ENCODE results near the gene TBX10.

Gene TBX10

DNA sequence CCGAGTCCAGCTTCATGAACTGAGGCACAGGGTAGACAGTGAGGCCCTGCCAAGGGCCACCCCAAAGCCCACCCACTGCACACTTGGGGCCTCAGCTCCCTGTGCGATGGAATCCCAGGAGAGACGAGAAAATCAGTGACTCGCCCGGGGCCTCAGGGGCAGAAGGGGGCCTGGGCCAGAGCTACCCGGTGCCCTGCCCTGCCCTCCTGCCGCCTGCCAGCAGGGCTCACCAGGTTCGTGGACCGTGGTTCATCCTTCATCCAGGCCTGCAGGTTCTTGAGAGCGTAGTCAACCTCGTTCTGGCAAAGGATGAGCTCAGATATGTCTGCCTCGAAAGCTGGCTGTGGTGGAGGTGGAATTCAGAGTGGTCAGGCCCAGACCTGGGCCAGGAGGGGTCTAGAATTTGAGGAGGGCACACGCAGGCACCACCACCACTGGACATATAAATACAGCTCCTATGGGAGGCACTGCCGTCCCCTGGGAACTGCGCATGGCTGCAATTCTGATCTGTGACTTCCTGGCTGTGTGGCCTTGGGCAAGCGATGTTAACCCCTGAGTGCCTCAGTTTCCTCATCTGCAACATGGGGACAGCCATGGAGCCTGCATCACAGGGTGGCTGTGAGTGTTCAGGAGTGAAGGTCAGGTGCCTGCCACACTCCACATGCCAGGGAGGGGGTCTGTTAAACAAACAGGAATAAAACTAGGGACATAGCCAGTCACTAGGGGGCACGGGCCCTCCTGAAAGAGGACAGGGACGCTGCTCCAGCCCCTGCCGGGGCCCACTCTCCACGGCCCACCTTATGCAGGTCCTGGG is 27.3 kb upstream of the TBX10 start:
- TF ChIP-seq, protein P1, sequence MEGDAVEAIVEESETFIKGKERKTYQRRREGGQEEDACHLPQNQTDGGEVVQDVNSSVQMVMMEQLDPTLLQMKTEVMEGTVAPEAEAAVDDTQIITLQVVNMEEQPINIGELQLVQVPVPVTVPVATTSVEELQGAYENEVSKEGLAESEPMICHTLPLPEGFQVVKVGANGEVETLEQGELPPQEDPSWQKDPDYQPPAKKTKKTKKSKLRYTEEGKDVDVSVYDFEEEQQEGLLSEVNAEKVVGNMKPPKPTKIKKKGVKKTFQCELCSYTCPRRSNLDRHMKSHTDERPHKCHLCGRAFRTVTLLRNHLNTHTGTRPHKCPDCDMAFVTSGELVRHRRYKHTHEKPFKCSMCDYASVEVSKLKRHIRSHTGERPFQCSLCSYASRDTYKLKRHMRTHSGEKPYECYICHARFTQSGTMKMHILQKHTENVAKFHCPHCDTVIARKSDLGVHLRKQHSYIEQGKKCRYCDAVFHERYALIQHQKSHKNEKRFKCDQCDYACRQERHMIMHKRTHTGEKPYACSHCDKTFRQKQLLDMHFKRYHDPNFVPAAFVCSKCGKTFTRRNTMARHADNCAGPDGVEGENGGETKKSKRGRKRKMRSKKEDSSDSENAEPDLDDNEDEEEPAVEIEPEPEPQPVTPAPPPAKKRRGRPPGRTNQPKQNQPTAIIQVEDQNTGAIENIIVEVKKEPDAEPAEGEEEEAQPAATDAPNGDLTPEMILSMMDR (IDR thresholded peaks at IDR 0.05; ENCODE audit: extremely low read depth, missing control alignments): no peak
- no peak for DNase-seq (ENCODE audit: low spot score)

DNA sequence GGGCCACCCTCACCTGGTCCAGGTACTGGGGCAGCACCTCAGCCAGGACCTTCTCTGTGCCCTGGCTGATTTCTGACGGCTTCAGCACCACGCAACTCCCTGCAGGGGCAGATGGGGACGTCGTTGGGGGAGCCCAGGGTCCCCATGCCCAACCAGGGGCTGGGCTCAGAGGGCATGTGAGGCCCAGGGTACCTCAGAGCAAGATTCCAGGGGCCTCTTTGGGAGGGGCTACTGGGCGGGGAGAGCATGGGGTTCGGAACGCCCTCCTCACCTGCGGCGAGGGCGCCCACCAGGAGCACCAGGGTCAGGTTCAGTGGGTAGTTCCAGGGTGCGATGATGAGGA is 26.7 kb upstream of the TBX10 start:
- DNase-seq (ENCODE audit: low spot score): no peak
- TF ChIP-seq, protein P1 (IDR thresholded peaks at IDR 0.05; ENCODE audit: extremely low read depth, missing control alignments): no peak

DNA sequence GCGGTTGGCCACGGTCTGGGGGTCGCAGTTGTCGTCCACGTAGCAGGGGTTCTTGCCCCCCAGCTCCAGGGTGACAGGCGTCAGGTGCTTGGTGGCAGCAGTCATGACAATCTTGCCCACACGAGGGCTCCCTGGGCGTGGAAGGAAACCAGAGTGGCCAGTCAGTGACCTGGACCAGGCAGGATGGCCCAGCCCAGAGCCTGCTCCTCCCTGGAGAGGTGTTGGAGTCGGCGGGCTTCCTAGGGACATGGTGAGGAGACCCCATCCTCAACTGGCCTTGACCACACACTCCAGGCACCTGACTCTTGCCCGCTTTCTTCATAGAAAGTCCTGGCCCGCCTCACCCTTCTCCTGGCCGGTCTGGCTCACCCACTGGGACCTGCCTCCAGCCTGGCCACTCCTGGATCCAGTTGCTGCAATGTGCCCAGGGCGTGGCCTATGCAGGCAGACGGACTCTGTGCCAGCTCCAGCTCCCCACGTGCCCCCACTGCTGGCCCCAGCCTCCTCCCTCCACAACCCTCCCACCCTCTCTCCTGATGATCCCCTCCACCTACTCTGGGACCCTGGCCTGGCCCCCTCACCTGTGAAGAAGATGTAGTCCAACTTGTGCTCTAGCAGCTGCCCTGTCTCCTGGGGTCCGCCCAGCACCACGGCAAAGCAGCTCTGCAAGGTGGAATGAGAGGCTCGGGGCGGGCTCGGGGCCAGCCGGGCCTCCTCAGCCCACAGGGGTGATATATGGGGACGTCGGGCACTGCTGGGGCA is 26.2 kb upstream of the TBX10 start:
- TF ChIP-seq, protein P1 (IDR thresholded peaks at IDR 0.05; ENCODE audit: extremely low read depth, missing control alignments): peak; percentile 16
- DNase-seq (ENCODE audit: low spot score): peak; percentile 33

DNA sequence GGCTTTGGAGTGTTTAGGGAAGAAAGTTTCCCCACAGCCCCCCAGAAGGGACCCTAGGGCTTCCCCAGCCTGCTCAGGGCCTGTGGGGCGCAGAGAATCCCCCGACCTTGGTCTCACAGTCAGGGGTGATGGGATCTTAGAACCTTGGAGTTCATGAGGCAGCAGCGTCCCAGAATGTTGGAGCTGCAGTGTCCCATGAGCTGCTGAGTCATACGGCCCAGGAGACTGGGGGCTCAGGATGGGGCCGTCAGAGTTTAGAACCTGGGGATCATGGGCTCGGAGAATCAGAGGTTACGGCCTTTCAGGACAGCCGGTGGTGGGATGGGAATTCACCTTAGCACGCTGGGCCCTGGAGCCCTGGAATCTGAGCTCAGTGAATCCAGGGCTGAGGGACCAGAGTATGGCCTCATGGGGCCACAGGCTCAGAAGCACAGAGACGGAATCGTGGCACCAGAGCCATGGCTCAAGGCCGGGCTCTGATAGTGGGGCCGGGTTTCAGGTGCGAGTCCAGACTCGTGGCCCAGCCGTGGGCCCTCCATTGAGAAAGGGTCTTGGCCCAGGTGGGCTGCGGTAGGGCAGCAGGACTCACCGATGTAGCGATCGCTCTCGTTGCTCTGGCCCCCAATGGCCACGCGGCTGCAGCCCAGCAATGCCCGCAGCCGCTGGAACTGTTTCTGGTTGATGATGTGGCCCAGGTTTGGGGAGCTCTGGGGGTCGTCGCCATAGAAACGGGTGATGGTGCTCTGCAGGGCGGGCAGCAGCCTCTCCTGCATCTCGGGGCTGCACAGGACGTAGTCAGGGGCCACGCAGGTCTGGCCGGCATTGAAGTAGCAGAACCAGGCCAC is 25.4 kb upstream of the TBX10 start:
- no peak for DNase-seq (ENCODE audit: low spot score)
- TF ChIP-seq, protein P1 (IDR thresholded peaks at IDR 0.05; ENCODE audit: extremely low read depth, missing control alignments): no peak

DNA sequence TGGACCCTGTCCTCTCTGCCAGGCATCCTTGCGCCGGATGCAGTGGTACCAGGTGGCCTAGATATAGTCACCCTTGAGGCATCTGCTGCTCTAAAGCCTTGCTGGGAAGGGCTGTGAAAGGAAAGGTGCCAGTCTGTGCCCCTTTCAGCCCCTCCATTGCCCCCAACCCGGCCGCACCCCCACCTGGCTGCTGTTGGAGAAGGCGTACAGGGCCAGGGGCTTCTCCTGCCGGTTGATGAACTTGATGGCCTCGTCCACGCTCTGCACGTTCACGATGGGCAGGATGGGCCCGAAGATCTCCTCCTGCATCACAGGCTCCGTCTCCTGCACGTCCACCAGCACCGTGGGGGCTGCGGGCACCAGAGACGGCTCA is 24.6 kb upstream of the TBX10 start:
- DNase-seq (ENCODE audit: low spot score): no peak
- TF ChIP-seq, protein P1 (IDR thresholded peaks at IDR 0.05; ENCODE audit: extremely low read depth, missing control alignments): no peak

DNA sequence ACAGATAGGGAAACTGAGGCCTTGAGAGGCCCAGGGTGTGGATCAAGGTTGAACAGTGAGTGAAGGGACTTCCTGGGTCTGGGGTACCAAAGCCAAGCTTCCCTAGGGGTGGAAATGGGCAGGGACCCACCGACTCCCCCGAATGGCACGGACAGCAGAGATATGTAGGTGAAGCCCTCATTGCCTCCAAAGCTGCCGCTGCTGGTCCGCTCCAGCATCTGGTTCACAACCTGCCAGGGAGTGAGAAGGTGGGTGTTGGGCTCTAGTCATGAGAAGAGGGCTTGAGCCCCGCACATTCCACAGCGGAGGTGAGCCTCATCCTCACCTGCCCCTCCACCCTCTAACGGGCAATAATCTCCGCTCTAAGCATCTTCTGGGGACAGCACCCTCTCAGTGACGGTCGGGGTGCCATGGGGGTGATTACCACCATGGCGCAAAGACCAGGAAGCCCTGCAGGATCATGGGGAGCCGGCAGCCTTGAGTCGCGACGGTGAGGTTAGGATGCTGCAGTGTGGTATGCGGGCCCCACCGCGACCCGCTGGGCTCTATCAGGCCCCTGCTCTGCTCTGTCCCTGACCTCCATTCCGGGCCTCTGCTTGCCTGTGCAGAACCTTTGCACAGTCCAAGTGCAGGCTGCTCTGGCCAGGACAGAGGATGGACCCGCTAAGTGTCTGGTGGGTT is 24.1 kb upstream of the TBX10 start:
- DNase-seq (ENCODE audit: low spot score): no peak
- TF ChIP-seq, protein P1 (IDR thresholded peaks at IDR 0.05; ENCODE audit: extremely low read depth, missing control alignments): no peak

Measured in GM20000 (cell line).